ENCODE data around the gene ARHGAP26.

Gene ARHGAP26

GRCh38 chr5:142866563-142867275 is 96.5 kb downstream of the ARHGAP26 start:
- Histone ChIP-seq H3K27ac (ENCODE audit: low read depth, low read length) (no peak overlapping the region), H3K79me2 (ENCODE audit: control insufficient read depth, insufficient read depth, low read length, unreplicated experiment) (no peaks in the 10 kb centered on the region), H3K4me3 (ENCODE audit: low read depth, low read length) (no peak overlapping the region), H3K36me3 (ENCODE audit: insufficient read depth, low read length) (no peaks in the 10 kb centered on the region), H3K27me3 (ENCODE audit: insufficient read depth, low read length) (no peaks in the 10 kb centered on the region), H3K4me1 (ENCODE audit: control insufficient read depth, insufficient read depth, low read length, unreplicated experiment) (peaks cover 10% of the 10 kb centered on the region), H2AFZ (ENCODE audit: low read length, unreplicated experiment) (no peak overlapping the region)

GRCh38 chr5:142869886-142870285 is 99.7 kb downstream of the ARHGAP26 start:
- no peaks in the 10 kb centered on the region for H3K79me2 ChIP-seq (ENCODE audit: control insufficient read depth, insufficient read depth, low read length, unreplicated experiment)
- H3K36me3 ChIP-seq (ENCODE audit: insufficient read depth, low read length): no peaks in the 10 kb centered on the region
- H3K27me3 ChIP-seq (ENCODE audit: insufficient read depth, low read length): no peaks in the 10 kb centered on the region
- no peak overlapping the region for H3K27ac ChIP-seq (ENCODE audit: low read depth, low read length)
- no peak overlapping the region for H3K4me3 ChIP-seq (ENCODE audit: low read depth, low read length)
- H3K4me1 ChIP-seq (ENCODE audit: control insufficient read depth, insufficient read depth, low read length, unreplicated experiment): peaks cover 41% of the 10 kb centered on the region
- no peak overlapping the region for H2AFZ ChIP-seq (ENCODE audit: low read length, unreplicated experiment)

GRCh38 chr5:142870532-142871362 is 100.6 kb downstream of the ARHGAP26 start:
- Histone ChIP-seq H3K27ac (ENCODE audit: low read depth, low read length) (no peak overlapping the region), H3K4me3 (ENCODE audit: low read depth, low read length) (no peak overlapping the region), H3K36me3 (ENCODE audit: insufficient read depth, low read length) (no peaks in the 10 kb centered on the region), H3K27me3 (ENCODE audit: insufficient read depth, low read length) (no peaks in the 10 kb centered on the region), H3K4me1 (ENCODE audit: control insufficient read depth, insufficient read depth, low read length, unreplicated experiment) (peaks cover 47% of the 10 kb centered on the region), H2AFZ (ENCODE audit: low read length, unreplicated experiment) (no peak overlapping the region), H3K79me2 (ENCODE audit: control insufficient read depth, insufficient read depth, low read length, unreplicated experiment) (no peaks in the 10 kb centered on the region)

- H3K79me2 ChIP-seq (ENCODE audit: control insufficient read depth, insufficient read depth, low read length, unreplicated experiment): no peaks in the 10 kb centered on the region
- H2AFZ ChIP-seq (ENCODE audit: low read length, unreplicated experiment): no peak overlapping the region
- H3K27ac ChIP-seq (ENCODE audit: low read depth, low read length): no peak overlapping the region
- H3K4me3 ChIP-seq (ENCODE audit: low read depth, low read length): no peak overlapping the region
- no peaks in the 10 kb centered on the region for H3K36me3 ChIP-seq (ENCODE audit: insufficient read depth, low read length)
- H3K27me3 ChIP-seq (ENCODE audit: insufficient read depth, low read length): no peaks in the 10 kb centered on the region
- H3K4me1 ChIP-seq (ENCODE audit: control insufficient read depth, insufficient read depth, low read length, unreplicated experiment): peaks cover 47% of the 10 kb centered on the region
These were observed 101.4 kb downstream of the ARHGAP26 start for GRCh38 chr5:142871363-142872193.

DNA sequence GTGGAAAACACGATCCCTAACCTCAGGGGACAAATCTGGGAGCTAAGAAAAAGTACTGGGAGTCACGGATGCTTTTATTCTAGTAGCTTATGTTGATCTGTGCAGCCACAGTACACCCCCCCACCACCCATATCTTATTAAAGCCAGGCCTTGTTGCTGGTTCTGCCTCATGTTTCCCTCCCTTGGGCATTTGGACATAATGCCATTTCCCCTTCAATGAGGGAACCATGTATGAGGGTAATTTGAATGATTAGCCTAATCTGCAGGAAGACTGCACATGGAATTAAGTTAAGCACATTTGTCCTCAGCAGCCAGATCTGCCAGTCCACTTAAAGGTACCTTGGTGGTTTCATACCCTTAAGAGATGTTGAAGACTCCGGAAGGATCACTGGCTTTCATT is 102.0 kb downstream of the ARHGAP26 start:
- H3K36me3 ChIP-seq (ENCODE audit: insufficient read depth, low read length): no peaks in the 10 kb centered on the region
- no peak overlapping the region for H3K27ac ChIP-seq (ENCODE audit: low read depth, low read length)
- H3K27me3 ChIP-seq (ENCODE audit: insufficient read depth, low read length): no peaks in the 10 kb centered on the region
- H2AFZ ChIP-seq (ENCODE audit: low read length, unreplicated experiment): no peak overlapping the region
- H3K4me1 ChIP-seq (ENCODE audit: control insufficient read depth, insufficient read depth, low read length, unreplicated experiment): peaks cover 42% of the 10 kb centered on the region
- H3K4me3 ChIP-seq (ENCODE audit: low read depth, low read length): no peak overlapping the region
- no peaks in the 10 kb centered on the region for H3K79me2 ChIP-seq (ENCODE audit: control insufficient read depth, insufficient read depth, low read length, unreplicated experiment)

- Histone ChIP-seq H3K79me2 (ENCODE audit: control insufficient read depth, insufficient read depth, low read length, unreplicated experiment) (no peaks in the 10 kb centered on the region), H3K36me3 (ENCODE audit: insufficient read depth, low read length) (no peaks in the 10 kb centered on the region), H2AFZ (ENCODE audit: low read length, unreplicated experiment) (no peak overlapping the region), H3K27me3 (ENCODE audit: insufficient read depth, low read length) (no peaks in the 10 kb centered on the region), H3K4me3 (ENCODE audit: low read depth, low read length) (no peak overlapping the region), H3K27ac (ENCODE audit: low read depth, low read length) (no peak overlapping the region), H3K4me1 (ENCODE audit: control insufficient read depth, insufficient read depth, low read length, unreplicated experiment) (peaks cover 42% of the 10 kb centered on the region)
These were observed 102.6 kb downstream of the ARHGAP26 start for GRCh38 chr5:142872795-142873194.

GRCh38 chr5:142873831-142874230 is 103.7 kb downstream of the ARHGAP26 start:
- Histone ChIP-seq H3K27me3 (ENCODE audit: insufficient read depth, low read length) (no peaks in the 10 kb centered on the region), H3K4me1 (ENCODE audit: control insufficient read depth, insufficient read depth, low read length, unreplicated experiment) (peaks cover 42% of the 10 kb centered on the region), H3K27ac (ENCODE audit: low read depth, low read length) (no peak overlapping the region; the same call in 1 of the 2 replicates), H2AFZ (ENCODE audit: low read length, unreplicated experiment) (no peak overlapping the region), H3K79me2 (ENCODE audit: control insufficient read depth, insufficient read depth, low read length, unreplicated experiment) (no peaks in the 10 kb centered on the region), H3K4me3 (ENCODE audit: low read depth, low read length) (no peak overlapping the region), H3K36me3 (ENCODE audit: insufficient read depth, low read length) (no peaks in the 10 kb centered on the region)

DNA sequence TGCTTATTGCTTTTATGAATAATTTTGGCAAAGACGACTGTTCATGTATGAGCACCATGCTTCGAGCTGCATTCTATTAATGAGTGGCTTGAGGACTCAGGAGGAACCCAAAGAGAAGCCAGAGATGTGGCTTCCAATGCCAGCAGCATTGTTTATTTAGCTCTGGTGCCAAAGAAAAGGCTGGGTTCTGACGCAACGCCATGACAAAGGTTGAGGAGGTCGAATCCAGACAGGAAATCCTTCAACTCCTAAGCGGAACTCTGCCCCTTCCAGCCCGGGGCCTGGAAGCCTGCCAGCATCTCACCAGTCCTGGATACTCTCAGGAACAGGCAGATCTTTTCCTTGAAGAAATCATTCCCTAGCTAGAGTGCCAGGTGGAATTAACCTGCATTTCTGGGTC is 104.4 kb downstream of the ARHGAP26 start:
- no peak overlapping the region for H3K4me3 ChIP-seq (ENCODE audit: low read depth, low read length)
- H3K27ac ChIP-seq (ENCODE audit: low read depth, low read length): peak overlapping the region; percentile 28; the same call in 1 of the 2 replicates
- no peaks in the 10 kb centered on the region for H3K27me3 ChIP-seq (ENCODE audit: insufficient read depth, low read length)
- no peak overlapping the region for H2AFZ ChIP-seq (ENCODE audit: low read length, unreplicated experiment)
- no peaks in the 10 kb centered on the region for H3K36me3 ChIP-seq (ENCODE audit: insufficient read depth, low read length)
- H3K4me1 ChIP-seq (ENCODE audit: control insufficient read depth, insufficient read depth, low read length, unreplicated experiment): peaks cover 42% of the 10 kb centered on the region
- no peaks in the 10 kb centered on the region for H3K79me2 ChIP-seq (ENCODE audit: control insufficient read depth, insufficient read depth, low read length, unreplicated experiment)

GRCh38 chr5:142875936-142876335 is 105.8 kb downstream of the ARHGAP26 start:
- no peak overlapping the region for H3K27ac ChIP-seq (ENCODE audit: low read depth, low read length)
- H3K79me2 ChIP-seq (ENCODE audit: control insufficient read depth, insufficient read depth, low read length, unreplicated experiment): no peaks in the 10 kb centered on the region
- H3K4me3 ChIP-seq (ENCODE audit: low read depth, low read length): no peak overlapping the region
- no peaks in the 10 kb centered on the region for H3K36me3 ChIP-seq (ENCODE audit: insufficient read depth, low read length)
- H3K4me1 ChIP-seq (ENCODE audit: control insufficient read depth, insufficient read depth, low read length, unreplicated experiment): peaks cover 46% of the 10 kb centered on the region
- H2AFZ ChIP-seq (ENCODE audit: low read length, unreplicated experiment): no peak overlapping the region
- no peaks in the 10 kb centered on the region for H3K27me3 ChIP-seq (ENCODE audit: insufficient read depth, low read length)

GRCh38 chr5:142876817-142877216 is 106.6 kb downstream of the ARHGAP26 start:
- Histone ChIP-seq H3K4me3 (ENCODE audit: low read depth, low read length) (no peak overlapping the region), H3K4me1 (ENCODE audit: control insufficient read depth, insufficient read depth, low read length, unreplicated experiment) (peaks cover 49% of the 10 kb centered on the region), H3K27me3 (ENCODE audit: insufficient read depth, low read length) (no peaks in the 10 kb centered on the region), H2AFZ (ENCODE audit: low read length, unreplicated experiment) (no peak overlapping the region), H3K36me3 (ENCODE audit: insufficient read depth, low read length) (no peaks in the 10 kb centered on the region), H3K79me2 (ENCODE audit: control insufficient read depth, insufficient read depth, low read length, unreplicated experiment) (no peaks in the 10 kb centered on the region), H3K27ac (ENCODE audit: low read depth, low read length) (no peak overlapping the region)
